ENCODE data around the gene BYSL.
"Not testable (repeated sequence)": the region's sequence is repeated elsewhere in the genome, so short reads cannot be mapped to it uniquely, and the experiment has no call there.

Gene BYSL

DNA sequence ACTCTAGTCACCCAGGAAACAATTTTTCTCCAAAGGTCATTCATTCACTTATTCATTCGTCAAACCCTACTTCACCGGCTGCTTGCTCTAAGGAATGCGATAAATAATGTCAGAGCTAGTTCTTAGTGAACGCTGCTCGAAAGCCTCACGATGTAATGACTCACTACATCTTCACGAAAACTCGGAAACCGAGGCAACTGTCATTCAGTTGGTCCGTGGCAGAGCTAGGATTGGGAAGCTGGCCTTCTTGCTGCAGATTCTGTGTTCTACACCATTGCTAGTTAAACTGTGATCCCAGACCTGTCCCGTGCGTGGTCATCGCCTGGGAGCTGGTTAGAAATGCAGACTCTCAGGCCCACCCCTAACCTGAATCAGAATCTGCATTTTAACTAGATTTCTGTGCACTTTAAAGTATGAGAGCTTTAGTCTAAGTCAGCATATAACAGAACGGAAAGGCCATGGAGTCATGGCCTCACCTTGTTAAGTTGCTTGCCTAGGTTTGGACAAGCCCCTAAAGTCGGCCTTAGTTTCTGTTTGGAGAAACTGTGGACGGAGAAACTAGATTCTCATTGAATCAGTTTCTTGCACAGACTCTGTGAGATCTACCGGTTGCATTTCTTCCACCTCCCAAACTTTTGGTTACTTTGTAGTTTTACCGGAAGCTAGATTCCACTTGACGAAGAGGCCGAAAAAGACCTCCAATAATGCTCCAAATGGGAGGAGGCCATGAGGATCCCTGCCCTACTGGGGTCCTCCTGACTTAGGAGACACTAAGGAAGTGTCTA is 21.0 kb downstream of the BYSL start:
- FAIRE-seq: no peak

- not testable (repeated sequence) for FAIRE-seq
Measured at GRCh38 chr6:41942882-41943281, 21.6 kb downstream of the BYSL start.

DNA sequence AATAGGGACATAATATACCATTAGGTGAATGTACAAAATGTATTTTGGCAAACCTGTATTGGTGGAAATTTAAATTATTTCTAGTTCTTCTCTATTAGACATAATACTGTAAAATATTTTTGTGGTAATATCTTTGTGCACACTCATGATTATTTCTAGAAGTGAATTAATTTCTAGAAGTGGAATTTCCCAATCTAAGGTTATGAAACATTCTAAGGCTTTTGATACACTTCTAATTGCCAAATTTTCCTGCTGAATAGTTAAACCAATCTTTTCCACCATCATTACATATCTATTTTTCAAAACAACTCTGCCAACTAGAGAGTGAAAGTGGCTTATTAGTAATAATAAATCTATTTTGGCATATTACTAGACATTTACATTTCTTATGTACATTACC is 22.2 kb downstream of the BYSL start:
- no peak for FAIRE-seq

DNA sequence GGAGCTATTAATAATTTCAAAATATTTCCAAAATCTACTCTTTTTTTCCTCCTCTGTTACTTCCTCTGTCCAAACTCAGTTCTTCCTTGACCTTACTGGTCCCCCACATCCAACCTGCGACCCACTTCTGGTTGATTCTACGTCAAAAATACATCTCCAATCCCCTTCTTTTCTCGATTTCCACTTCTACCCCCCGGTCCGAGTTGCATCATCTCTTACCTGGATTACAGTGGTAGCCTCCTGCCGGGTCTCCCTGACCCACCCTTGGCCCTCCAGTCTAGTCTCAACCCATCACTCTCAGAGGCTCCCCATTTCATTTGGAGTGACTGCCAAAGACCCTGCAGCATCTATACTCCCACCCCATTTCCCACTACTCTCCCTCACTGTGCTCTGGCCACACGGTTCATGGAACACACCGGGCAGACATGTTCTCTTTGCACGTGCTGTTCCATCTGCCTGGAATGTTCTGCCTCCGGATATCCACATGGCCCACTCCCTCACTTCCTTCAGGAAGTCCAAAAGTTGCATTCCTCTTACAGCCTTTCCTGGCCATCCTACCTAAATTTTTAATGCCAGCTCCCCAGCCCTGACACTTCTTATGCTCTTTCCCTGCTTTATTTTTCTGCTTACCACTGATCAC is 26.4 kb downstream of the BYSL start:
- no peak for FAIRE-seq

- FAIRE-seq: no peak
Measured at GRCh38 chr6:41954668-41955067, 33.4 kb downstream of the BYSL start.

- FAIRE-seq: no peak
Measured at GRCh38 chr6:41955412-41955811, 34.1 kb downstream of the BYSL start.

GRCh38 chr6:41957117-41957516 is 35.8 kb downstream of the BYSL start:
- no peak for FAIRE-seq

GRCh38 chr6:41958022-41958856 is 36.9 kb downstream of the BYSL start:
- no peak for FAIRE-seq

DNA sequence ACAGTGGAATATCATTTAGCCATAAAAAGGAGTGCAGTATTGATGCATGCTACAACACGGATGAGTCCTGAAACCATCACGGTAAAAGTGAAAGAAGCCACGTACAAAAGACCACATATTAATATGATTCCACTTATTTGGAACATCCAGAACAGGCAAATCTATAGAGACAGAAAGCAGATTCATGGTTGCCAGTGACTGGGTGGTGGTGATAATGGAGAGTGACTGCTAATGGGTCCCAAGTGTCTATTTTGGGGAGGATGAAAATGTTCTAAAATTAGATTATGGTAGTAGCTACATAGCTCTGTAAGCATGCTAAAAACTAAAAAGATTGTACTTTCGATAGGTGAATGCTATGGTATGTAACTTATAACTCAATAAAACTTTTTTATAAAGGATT is 38.7 kb downstream of the BYSL start:
- no peak for FAIRE-seq

DNA sequence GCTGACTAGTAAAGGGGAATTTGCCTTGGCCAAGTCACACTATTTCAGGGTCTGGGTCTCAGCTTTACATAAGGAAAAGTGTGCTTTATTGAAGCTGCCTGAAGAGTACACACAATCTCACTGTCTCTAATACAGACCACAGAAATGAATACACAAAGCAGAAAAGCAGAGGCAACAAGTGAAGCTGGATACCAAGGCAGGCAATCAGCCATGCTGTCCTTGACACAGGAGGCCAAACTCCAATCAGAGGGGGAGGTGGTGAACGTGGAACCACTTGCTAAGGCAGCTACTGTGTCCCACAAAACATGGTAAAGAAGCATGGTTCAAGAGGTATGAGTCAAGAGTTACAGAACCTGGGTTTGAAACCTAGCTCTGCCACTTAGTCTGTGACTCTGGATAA is 42.1 kb downstream of the BYSL start:
- FAIRE-seq: no peak

GRCh38 chr6:41964201-41964887 is 43.0 kb downstream of the BYSL start:
- no peak for FAIRE-seq

- FAIRE-seq: no peak
Measured at GRCh38 chr6:41965429-41966213, 44.3 kb downstream of the BYSL start.

DNA sequence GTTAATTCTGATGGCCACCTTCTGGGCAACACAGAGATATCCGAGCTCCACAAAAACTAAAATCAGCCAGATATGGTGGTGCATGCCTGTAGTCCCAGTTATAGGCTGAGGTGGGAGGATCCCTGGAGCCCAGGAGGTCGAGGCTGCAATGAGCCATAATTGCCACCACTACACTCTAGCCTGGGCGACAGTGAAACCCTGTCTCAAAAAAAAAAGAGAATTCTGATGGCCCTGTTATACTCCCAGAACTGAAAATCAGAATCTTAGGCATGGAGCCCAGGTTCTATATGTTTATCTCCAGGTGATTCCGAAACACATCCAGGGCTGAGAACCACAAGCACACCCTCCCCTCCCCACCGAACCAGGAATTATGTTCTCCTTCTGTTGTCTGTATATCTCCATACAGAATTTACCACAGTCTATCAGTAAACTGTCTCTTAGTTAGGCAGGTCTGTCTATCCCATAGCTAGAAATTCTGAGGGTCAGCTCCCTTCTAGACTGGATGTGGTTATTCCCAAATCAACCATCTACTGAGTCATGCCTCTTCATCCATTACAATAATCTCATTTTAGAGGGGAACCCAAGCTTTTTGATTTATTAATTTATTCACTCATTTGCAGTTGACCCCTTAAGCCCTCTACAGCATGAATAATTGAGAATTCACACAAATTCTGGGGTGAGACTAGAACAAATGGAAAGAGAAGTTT is 45.1 kb downstream of the BYSL start:
- FAIRE-seq: no peak

- FAIRE-seq: no peak
Measured at GRCh38 chr6:41966961-41967311, 45.6 kb downstream of the BYSL start.

DNA sequence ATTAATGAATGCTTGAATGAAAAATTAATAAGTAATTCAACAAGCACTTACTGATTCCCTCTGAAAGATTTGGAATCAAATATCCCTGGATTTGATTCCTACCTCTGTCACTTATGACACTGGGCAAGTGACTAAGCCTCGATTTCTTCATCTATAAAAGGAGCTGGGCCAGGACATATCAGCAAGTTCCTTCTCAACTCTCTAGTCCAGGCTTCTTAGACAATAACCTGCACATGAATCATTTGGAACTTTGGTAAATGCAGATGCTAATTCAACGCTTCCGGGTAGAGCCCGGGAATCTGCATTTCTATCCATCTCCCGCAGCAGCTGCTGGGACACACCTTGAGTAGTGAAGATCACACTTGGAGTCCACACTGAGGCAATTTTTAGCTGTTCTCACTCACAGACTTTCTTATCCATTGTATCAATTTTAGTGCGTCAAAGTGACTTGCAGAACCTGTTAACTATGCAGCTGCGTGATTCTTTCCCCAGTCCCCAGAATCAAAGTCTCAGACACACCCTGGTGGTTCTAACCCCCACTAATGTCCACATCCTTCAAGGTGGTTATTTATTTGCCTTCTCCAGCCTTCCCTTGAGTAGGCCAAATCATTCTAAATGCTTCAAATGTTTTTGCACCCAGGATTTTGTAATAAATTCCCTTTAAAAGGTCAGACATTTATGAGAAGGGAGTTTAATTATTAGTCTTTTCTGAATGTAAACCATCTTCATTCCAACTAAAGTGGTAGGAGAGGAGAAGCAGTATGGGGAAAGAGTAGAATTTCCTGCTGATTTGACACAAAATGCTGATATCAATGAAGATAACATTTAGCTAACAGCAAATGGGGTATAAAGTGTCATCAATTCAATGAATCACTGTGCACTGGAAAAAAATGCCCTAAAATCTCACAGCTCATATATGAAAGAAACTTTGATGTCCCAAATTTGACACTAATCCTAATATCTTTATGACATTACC is 46.3 kb downstream of the BYSL start:
- FAIRE-seq: no peak

GRCh38 chr6:41970436-41970846 is 49.1 kb downstream of the BYSL start:
- FAIRE-seq: no peak

DNA sequence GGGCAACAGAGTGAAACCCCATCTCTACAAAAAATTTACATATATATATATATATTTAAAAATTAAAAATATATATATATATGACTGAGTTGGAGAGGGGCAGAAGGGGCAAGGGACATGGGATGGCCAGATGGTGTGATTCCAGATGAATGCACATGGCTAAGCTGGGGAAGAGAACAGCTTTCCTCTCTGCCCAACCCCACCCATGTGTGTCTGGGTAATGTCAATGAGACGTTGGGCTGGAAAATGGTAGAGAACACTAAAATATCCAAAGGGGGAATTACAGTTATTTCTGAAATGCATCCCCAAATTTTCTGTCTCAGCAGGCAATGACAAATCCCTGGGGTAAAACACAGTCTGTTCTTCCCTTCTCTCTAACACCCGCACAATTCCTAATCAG is 51.5 kb downstream of the BYSL start:
- no peak for FAIRE-seq

DNA sequence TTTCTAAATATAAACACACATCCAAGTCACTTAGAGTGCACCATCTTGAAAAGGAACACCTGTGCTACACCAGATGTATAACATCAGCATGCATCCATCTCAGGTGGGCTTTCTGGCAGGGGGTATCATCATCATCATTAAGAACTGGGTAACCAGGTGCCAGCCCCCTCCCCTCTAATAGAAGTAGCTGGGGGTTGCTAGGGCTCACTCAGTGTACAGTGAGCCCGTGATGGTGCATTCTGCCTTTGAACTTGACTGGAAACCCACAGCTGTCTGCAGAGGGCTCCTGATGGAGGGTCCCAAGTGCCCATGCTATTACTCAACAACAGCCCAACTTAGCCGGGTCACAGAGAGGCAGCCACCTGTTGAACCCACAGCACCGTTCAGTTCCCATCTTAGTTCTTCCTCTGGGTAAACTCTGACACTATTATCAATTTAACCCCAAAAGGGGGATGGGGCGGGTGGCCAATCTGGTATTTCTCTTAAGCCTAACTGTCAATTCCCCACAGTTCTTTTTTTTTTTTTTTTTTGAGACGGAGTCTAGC is 53.1 kb downstream of the BYSL start:
- no peak for FAIRE-seq

DNA sequence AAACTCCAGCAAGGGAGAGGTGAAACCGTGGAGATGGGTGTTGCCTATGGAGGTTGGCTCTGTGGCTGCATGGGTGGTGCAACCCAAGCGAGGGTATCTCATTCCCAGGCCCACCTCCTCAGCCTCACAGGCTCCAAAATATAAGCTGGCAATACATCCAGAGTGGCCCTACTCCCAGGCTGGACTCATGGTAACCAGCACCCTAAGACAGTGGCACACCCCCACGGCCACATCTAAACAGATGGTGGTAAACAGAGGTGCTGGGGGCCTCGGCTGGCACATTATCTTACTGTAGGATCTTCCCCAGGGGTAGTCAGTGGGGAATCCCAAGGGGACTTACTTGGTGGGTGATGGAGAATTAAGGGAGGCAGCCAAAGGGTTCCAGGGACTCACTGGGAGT is 54.0 kb downstream of the BYSL start:
- no peak for FAIRE-seq

DNA sequence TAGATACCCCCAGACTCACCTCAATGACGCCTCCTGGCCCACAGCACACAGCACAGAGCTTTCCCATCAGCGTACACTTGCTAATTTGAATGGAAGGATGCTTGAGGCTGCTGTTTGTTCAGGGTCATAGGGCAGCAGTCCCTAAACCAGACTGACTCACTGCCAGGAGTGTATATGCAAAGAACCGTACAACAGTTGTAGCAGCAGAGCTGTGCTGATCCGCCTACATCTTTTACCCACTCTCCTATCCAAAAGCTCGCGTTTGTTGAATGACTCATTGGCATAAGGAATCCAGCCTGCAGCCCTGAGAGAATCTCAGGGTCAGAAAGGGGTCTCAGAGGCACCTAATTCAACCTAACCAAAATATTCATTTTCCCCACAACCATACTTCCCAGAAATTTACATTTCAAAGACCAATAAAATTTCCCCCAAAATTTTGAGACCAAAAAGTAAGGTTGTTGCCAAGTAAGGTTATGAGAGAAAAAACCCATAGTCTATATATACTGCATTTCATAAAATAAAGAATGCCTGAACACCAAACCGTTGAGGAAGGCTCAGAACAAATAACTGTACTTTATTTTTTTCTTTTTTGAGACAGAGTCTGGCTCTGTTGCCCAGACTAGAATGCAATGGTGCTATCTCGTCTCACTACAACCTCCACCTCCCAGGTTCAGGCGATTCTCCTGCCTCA is 55.6 kb downstream of the BYSL start:
- FAIRE-seq: no peak
